AG09309 (cell line): ENCODE measurements around the gene SGO2.
"Not testable (repeated sequence)": the region's sequence is repeated elsewhere in the genome, so short reads cannot be mapped to it uniquely, and the experiment has no call there.

Experiments
- DNase-seq: peaks from one replicate; pipeline ENCODE4 v3.0.0-alpha.2; 2010; ENCODE audit warnings: low read depth
- H3K4me3 ChIP-seq: 2 replicates; pipeline ENCODE4 v1.5.1; 2011; ENCODE audit warnings: mild to moderate bottlenecking, low read depth, low read length, moderate library complexity; ENCODE audit not compliant: control insufficient read depth
- TF ChIP-seq, protein P1 (sequence below): IDR thresholded peaks from 2 replicates; pipeline ENCODE4 v1.5.1; 2011; ENCODE audit warnings: mild to moderate bottlenecking, low read depth, low read length, inconsistent platforms; ENCODE audit not compliant: insufficient read depth, control insufficient read depth; ENCODE audit errors: missing control alignments

Gene SGO2

DNA sequence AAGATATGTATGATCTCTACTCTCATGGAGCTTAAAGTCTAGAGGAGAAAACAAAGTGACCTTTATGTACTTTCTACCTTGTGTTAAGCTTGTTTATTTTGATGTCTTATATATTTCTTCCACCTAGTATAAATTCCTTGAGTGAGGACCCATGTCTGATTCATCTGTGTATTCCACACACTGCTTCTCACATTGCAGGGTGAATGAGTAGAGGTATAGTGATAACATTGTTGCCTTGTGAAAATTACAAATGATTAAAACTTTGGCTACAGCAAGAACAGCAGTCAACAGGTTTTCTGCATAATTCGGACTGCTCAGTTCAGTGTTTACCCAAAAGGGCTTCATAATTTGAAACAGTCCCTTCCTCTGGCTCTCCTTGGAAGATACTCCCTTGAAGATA is 96.1 kb downstream of the SGO2 start:
- DNase-seq = no peak
- TF ChIP-seq, protein P1, sequence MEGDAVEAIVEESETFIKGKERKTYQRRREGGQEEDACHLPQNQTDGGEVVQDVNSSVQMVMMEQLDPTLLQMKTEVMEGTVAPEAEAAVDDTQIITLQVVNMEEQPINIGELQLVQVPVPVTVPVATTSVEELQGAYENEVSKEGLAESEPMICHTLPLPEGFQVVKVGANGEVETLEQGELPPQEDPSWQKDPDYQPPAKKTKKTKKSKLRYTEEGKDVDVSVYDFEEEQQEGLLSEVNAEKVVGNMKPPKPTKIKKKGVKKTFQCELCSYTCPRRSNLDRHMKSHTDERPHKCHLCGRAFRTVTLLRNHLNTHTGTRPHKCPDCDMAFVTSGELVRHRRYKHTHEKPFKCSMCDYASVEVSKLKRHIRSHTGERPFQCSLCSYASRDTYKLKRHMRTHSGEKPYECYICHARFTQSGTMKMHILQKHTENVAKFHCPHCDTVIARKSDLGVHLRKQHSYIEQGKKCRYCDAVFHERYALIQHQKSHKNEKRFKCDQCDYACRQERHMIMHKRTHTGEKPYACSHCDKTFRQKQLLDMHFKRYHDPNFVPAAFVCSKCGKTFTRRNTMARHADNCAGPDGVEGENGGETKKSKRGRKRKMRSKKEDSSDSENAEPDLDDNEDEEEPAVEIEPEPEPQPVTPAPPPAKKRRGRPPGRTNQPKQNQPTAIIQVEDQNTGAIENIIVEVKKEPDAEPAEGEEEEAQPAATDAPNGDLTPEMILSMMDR = no peak
- H3K4me3 ChIP-seq = no peak overlapping the region

DNA sequence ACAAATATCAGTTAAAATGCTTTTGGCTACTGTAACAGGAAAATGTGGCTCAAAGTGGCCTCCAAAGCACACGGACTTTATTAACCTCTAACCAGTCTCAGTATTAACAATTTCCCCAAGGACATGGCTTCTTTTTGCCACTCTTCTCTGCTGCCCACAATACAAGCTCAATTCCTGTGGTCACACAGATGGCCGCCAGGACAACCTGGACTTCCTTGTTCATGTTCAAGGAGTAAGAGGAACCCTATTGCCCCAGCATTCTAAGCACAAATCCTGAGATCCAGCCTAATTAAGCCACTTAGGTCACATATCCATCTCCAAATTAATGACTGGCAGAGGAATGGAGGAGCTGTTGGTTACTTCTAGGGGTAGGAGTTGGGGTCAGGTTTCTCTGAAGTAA is 98.0 kb downstream of the SGO2 start:
- TF ChIP-seq, protein P1 = no peak
- no peak overlapping the region for H3K4me3 ChIP-seq
- no peak for DNase-seq

DNA sequence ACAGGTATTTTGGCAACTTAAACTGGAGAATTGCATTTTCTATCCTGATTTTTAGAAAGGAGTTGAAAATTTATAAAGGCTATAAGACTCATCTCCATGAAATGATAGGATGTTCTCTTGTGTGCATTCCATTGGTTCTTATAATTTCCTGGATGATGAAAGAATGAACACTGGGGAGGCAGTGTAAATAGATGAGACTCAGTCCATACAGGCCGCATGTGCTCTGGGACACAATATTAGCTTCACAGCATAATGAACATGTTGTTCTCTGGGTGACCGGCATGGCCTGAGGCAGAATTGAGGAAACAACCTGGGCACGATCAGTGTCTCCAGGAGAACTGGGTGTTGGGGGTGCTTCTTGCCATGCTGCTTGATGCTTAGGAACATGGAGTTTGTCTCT is 98.7 kb downstream of the SGO2 start:
- H3K4me3 ChIP-seq = no peak overlapping the region
- no peak for DNase-seq
- TF ChIP-seq, protein P1 = no peak

DNA sequence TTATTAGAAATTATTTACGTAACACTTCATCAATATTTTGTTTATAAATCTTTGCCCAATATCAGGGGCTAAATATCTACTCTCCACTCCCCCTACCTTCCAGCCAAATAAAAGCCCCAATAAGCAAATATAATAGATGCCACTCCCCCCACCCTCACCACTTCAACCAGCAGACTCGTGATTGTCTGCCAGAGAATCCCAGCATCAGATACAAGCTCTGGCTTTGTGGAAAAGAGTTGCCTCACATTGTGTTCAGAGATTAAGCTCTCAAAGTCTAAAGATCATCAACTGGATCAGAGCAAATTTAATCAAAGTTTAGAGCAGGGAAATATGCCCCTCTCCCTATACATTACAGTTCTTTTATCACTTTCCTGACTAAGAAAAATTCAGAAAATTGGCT is 99.3 kb downstream of the SGO2 start:
- DNase-seq = no peak
- TF ChIP-seq, protein P1 = no peak
- no peak overlapping the region for H3K4me3 ChIP-seq

DNA sequence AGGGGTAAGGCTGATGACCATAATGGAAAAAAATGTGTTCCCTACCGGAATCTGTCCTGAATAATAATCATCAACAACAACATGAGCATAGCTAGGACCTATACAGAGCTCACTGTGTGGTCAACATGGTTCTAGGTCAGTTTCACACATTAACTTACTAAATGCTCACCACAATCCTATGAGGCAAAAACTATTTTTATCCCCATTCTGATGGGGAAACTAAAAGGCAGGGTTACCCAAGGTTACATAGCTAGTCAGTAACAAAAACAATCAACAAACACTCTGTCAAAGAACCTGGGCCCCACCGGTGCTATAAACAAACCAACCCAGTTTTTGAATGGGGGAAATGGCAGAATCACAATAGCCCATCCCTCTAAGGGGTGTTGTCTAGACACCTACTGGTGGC is 100.0 kb downstream of the SGO2 start:
- DNase-seq = no peak
- TF ChIP-seq, protein P1 = no peak
- H3K4me3 ChIP-seq = no peak overlapping the region

DNA sequence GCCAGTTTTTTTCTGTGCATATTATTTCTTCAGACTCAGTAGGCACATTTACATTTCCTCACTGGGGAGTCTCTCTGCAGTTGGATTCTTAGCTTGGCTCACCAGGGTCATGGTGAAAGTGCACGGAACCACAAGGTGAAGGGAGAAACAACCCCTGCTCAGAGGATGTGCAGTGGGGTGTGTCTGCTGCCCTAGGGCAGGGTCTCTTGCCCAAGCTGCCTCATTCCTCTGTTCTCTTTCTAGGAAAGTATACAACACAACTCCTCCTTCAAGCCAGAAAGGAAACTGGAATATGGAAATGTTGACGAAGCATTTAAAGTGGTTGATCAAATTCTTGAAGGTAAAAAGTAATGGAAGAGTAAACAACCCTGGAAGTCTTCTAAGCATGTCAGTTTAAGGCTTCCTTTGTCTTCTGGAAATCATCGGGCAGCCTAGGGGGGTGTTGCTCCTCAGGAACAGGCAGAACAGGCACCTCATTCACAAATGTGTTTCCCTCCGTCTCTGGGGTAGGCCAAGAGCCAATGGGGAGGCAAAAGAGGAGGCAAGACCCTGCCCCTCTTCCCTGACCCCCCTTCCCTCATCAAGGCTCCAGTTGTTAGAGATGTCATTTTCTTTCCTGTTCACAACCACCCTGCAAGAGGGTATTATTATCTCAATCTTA is 101.2 kb downstream of the SGO2 start:
- TF ChIP-seq, protein P1 = no peak
- no peak overlapping the region for H3K4me3 ChIP-seq
- DNase-seq = no peak

DNA sequence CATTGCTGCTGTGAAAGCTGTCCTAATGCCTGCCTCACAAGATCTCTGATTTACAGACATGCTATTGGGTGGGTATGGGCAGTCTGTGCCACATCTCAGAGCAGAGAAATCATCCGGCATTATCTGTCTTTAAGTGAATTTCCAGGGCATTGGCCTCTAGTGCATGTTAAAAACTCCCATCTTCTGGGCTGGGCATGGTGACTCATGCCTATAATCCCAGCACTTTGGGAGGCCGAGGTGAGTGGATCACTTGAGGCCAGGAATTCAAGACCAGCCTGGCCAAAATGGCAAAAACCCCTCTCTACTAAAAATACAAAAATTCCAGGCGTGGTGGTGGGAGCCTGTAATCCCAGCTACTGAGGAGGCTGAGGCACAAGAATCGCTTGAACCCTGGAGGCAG is 102.5 kb downstream of the SGO2 start:
- H3K4me3 ChIP-seq, DNase-seq: not testable (repeated sequence)
